GM12892 (cell line): Measurements from ENCODE around the gene PRPF31.

ENCODE experiments used
- DNase-seq: peaks from one replicate; pipeline ENCODE4 v3.0.0; 2011; ENCODE audit not compliant: insufficient read length
- FAIRE-seq: peaks from 2 replicates; lab custom pipeline; 2011; peaks lifted over from hg19 to GRCh38; lab: Jason Lieb, UNC
- POLR2A ChIP-seq: IDR thresholded peaks from 2 replicates; pipeline ENCODE4 v1.6.1; 2011; ENCODE audit warnings: low read depth, low read length, control low read depth
- POLR2AphosphoS5 ChIP-seq: IDR thresholded peaks from 2 replicates; pipeline ENCODE4 v1.6.1; 2011; ENCODE audit warnings: low read depth, low read length, control low read depth
- TAF1 ChIP-seq: IDR thresholded peaks from 2 replicates; pipeline ENCODE4 v1.6.1; 2011; ENCODE audit warnings: low read depth, mild to moderate bottlenecking, control low read depth, low read length, borderline replicate concordance

The PRPF31 gene

DNA sequence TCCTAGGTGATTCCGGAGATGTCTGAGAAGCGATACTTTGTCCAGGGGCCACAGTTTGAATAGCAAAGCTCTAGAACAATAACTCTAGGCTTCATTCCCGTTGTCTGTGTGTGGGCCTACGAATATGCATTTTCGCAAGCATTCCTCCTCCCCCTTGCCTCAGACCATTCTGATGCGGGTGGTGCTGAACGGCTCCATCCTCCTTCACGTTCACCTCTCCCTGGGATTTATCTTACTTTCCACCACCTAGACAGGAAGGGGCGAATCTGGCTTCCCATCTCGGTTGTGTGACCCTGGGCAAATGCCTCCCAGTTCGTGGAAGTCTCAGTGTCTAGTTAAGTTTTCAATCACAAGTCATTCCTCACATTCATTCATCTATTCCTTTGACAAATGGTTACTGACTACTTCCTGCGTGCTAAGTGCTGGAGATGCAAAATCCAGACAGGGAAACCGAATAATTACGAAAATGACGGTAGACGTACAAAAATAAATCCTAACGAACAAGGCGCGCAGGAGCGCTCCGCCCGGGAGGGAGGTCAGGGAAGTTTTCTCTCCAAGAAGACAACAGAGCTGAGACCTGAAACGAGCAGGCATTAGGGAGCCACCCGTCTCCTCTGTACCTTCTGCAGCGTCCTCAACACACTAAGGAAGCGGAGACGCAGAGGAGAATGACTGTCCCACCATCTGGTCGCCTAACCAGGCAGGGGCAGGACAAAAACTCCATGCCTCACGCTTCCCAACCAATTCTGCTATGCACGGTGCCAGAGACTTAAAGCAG is 20.7 kb downstream of the PRPF31 start:
- FAIRE-seq (no peak), DNase-seq (no peak)
- TF ChIP-seq POLR2AphosphoS5, result no peak
- no peak for TF ChIP-seq POLR2A

DNA sequence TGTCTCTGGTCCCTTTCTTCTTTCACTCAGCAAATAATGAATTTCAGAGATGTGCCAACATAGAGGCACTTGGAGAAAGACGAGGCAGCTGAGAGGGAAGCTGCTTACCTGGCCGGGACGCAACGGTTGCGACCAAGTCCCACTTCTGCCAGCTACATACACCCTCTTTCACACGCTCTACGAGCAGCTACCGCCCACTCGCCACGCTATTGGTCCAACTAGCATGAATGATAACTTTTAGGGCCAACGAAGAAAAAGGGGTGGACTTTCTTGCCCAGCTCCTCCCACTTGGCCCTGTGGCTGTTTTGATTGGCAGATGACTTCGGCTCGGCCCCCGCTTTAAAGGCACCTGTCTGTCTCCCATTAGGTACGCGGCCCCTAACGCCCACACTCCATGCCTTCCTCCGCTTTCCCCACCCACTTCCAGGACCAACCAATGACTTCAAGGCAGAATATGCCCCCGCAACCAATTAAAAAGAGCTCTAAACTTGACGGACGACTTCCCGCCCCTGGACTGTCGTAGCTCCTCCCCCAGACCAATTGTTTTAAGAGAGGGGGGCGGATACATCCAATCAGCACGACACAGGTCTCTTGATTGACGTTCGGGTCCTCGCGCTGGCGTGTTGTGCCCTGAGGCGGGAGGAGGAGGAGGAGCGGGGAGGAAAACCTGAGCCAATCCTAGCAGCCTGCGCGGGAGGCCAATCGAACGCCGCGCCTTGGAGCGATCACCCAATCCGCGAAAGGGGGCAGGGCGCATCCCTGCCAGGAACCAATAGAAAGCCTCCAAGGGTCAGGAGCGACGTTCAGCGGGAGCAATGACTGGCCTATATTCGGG is 21.5 kb downstream of the PRPF31 start:
- DNase-seq, result peak; percentile 99
- FAIRE-seq, result peak; percentile 99
- peak; percentile 62; the same call in 1 of the 2 replicates for TF ChIP-seq POLR2A
- TF ChIP-seq POLR2AphosphoS5, result peak; percentile 63; the same call in 1 of the 2 replicates
- no peak for TF ChIP-seq TAF1

DNA sequence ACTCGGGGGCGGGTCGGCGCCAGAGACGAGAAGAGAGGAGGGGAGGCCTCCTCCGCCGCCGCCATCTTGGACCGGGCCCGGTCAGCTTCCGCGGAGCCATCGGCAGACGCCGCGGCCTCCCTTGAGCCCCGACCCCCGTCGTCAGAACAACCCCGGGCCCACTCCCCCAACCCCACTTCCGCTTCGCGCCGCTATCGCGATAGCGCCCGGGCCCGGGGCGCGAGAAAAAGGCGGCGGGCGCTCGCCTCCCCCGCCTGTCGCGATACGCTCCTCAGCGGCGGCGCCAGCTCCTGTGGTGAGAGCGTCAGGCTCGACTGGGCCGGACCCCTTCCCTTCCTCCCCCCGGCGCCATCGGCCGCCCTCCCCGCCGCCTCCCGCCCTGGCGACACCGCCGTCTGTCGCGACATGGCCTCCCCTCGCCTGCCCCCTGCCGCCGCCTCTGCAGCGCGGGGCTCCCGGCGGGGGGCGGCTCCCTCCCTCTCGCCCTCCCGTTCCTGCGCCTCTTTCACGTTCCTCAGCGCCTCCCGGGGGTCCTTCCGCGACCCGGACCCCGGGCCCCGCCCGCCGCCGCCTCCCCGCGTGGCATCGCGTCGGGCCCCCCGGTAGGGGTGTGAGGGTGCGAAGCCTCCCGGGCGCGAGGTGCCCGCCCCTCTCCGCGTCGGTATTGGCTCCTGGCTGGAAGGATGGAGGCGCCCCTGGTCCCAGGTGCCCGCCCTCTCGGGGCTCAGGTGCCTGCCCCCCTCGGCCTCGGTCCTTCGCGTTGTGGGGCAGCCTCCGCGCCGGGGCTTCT is 22.3 kb downstream of the PRPF31 start, which contains the start of gene CNOT3:
TSS of gene CNOT3 (plus strand) at position 64 of the 790 bp plus-strand sequence. CDS start 5,217 bp downstream, outside the sequence.
- TF ChIP-seq POLR2AphosphoS5, result peak; percentile 77
- TF ChIP-seq POLR2A, result peak; percentile 79
- peak; percentile 60; the same call in 1 of the 2 replicates for TF ChIP-seq TAF1
- DNase-seq, result peak; percentile 69
- FAIRE-seq, result peak; percentile 5

DNA sequence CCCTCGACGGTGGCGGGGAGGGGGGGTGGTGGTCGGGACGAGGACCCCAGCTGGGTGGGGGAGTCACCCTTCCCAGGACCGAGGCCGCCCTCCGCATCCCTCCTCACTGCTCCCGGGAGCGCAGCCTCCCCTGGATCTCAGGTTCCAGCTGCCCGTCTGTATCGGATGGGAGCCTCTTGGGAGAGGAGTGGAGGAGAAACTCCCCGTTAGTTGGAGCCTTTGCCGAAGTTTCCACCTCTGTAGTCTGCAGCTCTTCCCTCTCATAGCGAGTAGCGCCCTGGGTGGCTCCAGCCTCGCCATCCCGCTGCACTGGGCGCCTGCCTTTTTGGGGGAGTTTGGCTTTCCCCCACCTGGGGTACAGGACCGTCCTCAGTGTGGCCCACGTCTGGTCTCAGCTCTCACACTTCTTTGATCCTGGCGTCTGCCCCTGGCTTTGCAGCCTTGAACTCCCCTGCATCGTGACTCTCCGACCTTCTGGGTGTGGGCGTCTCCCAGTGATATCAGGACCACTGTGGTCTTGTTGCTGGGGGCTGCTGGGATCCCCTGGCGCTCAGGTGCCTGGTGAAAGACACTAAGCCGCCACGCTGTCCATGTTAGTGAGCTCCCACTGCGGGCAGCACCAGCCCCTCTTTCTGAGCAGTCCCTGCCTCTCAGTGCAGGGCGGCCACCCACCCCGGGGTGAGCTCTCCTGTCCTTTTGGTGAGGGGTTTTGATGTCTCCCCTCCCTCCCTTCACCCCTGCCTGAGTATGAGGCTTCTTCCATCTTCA is 23.1 kb downstream of the PRPF31 start:
- DNase-seq, result no peak
- FAIRE-seq, result no peak
- TF ChIP-seq POLR2AphosphoS5, result 0 out of 2 replicates have a peak, but pooled peaks have one; percentile 4
- no peak for TF ChIP-seq TAF1

DNA sequence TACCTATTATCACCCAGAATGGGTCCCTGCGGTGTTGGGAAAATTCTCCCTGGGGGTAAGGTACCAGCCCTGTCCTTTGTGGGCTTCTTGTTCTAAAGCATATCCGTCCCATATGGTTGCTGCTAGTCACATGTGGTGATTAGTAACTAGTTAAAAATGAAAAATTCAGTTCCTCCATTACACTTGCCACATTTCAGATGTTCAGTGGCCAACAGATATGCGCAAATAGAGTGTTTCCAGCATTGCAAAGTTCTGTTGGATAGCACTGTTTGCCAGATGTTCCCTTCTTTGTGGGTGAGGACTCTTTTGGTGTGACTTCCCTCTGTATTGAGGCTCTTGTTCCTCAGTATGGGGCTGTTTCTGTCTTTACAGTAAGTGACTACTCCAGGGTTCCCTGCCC is 25.8 kb downstream of the PRPF31 start:
- FAIRE-seq (no peak), DNase-seq (no peak)
- TF ChIP-seq POLR2A (no peak), POLR2AphosphoS5 (no peak), TAF1 (no peak)

DNA sequence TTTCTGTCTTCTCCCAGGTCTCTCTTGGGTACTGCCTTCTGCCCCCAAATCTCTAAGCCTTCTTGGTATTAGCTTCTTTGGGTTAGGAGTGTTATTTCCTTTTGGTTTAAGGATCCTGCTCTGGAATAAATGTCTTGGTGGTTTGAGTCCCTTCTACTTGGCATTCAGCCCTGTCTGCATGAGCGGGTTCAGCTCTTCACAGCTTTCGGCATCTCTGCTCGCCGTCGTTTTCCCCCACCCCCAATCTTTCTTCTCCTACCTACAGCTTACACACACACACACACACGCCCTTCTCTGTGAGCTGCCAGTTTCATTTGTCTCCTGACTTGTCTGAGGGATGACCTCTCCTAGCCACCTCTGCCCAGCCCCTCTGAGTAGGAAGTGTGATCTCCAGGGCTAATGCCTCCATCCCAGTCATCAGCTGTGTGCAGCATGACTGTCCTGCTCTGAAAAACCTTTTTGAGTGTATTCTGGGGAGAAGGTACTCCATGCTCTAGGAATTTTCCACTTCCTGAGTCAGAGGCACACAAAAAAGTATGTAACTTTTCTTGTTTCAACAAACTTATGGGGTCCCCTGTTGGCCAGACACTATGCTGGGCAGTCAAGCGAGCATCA is 26.7 kb downstream of the PRPF31 start:
- FAIRE-seq, result no peak
- no peak for DNase-seq
- TF ChIP-seq POLR2A (no peak), POLR2AphosphoS5 (no peak), TAF1 (no peak)

DNA sequence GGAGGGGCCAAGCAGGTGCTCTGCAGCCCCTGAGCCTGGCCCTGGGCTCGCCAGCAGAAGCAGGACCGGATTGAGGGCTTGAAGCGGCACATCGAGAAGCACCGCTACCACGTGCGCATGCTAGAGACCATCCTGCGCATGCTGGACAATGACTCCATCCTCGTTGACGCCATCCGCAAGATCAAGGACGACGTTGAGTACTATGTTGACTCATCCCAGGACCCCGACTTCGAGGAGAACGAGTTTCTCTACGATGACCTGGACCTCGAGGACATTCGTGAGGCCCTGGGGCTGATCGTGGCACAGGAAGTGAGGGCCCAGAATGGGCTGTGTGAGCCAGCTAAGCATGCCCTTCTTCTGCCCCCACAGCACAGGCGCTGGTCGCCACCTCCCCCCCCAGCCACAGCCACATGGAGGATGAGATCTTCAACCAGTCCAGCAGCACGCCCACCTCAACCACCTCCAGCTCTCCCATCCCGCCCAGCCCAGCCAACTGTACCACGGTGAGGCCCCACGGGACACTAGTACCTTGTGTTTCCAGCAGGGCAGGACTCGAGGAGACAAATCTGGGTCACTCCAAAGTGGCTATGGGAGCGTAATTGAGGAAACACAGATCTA is 30.1 kb downstream of the PRPF31 start:
- DNase-seq, result no peak
- FAIRE-seq, result no peak
- no peak for TF ChIP-seq TAF1
- TF ChIP-seq POLR2A, result no peak
- TF ChIP-seq POLR2AphosphoS5, result no peak

DNA sequence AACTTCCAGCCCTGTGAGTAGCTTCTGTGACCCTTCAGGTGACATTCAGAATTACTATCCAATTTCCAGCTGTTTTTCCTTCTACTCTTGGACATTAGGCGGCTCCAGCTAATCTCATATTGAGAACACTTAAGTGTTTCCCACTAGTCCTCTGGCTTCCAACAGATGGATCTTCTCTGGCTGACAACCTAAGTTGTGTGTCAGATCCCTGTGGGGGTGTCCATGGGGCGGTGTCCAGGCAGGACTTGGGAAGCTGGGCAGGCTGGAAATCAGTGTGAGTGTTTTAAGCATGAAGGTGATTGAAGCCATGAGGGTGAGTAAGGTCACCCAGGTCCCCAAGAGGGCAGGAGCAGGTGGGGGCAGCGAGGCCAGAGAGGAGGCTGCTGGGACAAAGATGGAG is 32.1 kb downstream of the PRPF31 start:
- no peak for TF ChIP-seq POLR2AphosphoS5
- no peak for TF ChIP-seq POLR2A
- TF ChIP-seq TAF1, result no peak
- FAIRE-seq, result no peak
- no peak for DNase-seq

DNA sequence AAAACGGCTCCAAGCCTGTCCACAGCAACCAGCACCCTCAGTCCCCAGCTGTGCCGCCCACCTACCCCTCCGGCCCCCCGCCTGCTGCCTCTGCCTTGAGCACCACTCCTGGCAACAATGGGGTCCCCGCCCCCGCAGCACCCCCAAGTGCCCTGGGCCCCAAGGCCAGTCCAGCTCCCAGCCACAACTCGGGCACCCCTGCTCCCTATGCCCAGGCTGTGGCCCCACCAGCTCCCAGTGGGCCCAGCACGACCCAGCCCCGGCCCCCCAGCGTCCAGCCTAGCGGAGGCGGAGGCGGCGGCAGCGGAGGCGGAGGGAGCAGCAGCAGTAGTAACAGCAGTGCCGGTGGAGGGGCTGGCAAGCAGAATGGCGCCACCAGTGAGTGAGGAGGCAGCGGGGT is 32.6 kb downstream of the PRPF31 start:
- TF ChIP-seq POLR2A, result no peak
- TF ChIP-seq POLR2AphosphoS5, result no peak
- no peak for TF ChIP-seq TAF1
- FAIRE-seq (no peak), DNase-seq (no peak)
